NCI-H146 treated with DMSO at 0.1 percent for 48 hours (cell line): ENCODE results near the gene FAM193A.
"Not testable (repeated sequence)": the region's sequence is repeated elsewhere in the genome, so short reads cannot be mapped to it uniquely, and the experiment has no call there.

Source experiments
- DNase-seq: peaks from one replicate; lab custom pipeline; 2025; ENCODE audit not compliant: unreplicated experiment; lab: John Stamatoyannopoulos, UW

FAM193A gene

GRCh38 chr4:2648159-2648814 lies 111.8 kb downstream of the FAM193A start:
- no peak for DNase-seq

- no peak for DNase-seq
Observed at GRCh38 chr4:2649604-2650114, 113.2 kb downstream of the FAM193A start.

- no peak for DNase-seq
Observed at GRCh38 chr4:2650276-2650675, 113.8 kb downstream of the FAM193A start.

- DNase-seq, result no peak
Observed at GRCh38 chr4:2651546-2651945, 115.1 kb downstream of the FAM193A start.

GRCh38 chr4:2651998-2652397 lies 115.6 kb downstream of the FAM193A start:
- DNase-seq, result no peak

GRCh38 chr4:2652415-2653160 lies 116.1 kb downstream of the FAM193A start:
- no peak for DNase-seq

GRCh38 chr4:2660596-2661211 lies 124.3 kb downstream of the FAM193A start:
- no peak for DNase-seq

- no peak for DNase-seq
Observed at GRCh38 chr4:2662598-2662997, 126.2 kb downstream of the FAM193A start.

GRCh38 chr4:2663275-2663674 lies 126.8 kb downstream of the FAM193A start:
- no peak for DNase-seq

GRCh38 chr4:2666722-2667247 lies 130.3 kb downstream of the FAM193A start:
- DNase-seq, result no peak

- DNase-seq, result no peak
Observed at GRCh38 chr4:2667428-2667827, 131.0 kb downstream of the FAM193A start.

GRCh38 chr4:2671267-2671895 lies 134.9 kb downstream of the FAM193A start:
- peak; percentile 45 for DNase-seq

- no peak for DNase-seq
Observed at GRCh38 chr4:2672082-2672481, 135.6 kb downstream of the FAM193A start.

- DNase-seq, result no peak
Observed at GRCh38 chr4:2672700-2673099, 136.3 kb downstream of the FAM193A start.

- DNase-seq, result no peak
Observed at GRCh38 chr4:2673157-2673556, 136.7 kb downstream of the FAM193A start.

GRCh38 chr4:2679762-2680161 lies 143.3 kb downstream of the FAM193A start:
- not testable (repeated sequence) for DNase-seq

- DNase-seq, result no peak
Observed at GRCh38 chr4:2684486-2684885, 148.0 kb downstream of the FAM193A start.

- DNase-seq, result no peak
Observed at GRCh38 chr4:2685541-2685940, 149.1 kb downstream of the FAM193A start.

GRCh38 chr4:2686379-2687265 lies 150.2 kb downstream of the FAM193A start:
- no peak for DNase-seq

- no peak for DNase-seq
Observed at GRCh38 chr4:2688281-2688680, 151.8 kb downstream of the FAM193A start.
